ENCODE measurements around the gene ALOX5AP. TPM values are rescaled to one million over a fixed set of nuclear protein-coding genes. Genes with fewer than 3 reads are reported as not detected.

ALOX5AP gene
- total RNA-seq, 1 donor from 2014 or later, result 8.4 TPM

DNA sequence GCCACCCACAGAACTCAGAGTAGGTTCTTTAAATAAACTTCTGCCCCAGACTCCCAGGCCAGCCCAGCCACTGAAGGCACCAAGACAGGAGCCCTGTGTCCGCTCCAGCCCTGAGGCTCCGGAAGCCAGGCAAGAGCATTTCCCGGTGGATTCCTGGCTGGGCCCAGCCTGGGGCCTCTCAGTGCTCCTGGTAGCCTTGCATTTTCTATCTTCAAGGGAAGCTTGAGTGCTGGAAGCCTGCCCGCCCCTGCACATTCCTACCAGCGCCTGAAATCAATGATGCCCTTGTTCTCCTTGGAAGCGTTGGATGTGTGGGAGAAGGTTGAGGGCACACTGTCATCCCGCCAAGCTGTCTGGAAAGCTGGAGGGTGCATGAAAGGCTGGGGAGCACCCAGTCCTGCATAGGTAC lies 70.3 kb downstream of the ALOX5AP start:
- ATAC-seq (ENCODE audit: poor library complexity) (no peak), DNase-seq (peak; percentile 44)
- intact Hi-C loops (cut with DNase I), result loop anchor here (5.0 kb wide), 1 partner anchor 673 kb away; no protein-coding TSS in a partner anchor

DNA sequence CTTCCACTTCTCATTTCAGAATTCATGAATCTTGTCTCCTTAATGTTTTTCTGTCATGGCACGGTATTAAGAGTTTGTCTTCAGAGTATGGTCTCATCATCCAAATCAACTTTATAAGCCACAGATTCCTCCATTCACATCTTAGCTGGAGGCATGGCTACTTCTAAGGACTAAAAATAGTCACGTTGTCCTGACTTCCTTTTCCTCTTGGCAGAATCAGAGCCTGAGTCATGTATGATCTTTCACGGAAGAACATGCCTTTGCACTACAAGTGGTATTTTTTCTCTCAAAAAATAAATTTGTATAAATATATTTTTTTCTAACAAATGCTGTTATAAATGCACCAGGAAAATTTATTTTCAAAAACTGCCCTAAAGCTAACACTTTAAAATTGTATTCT lies 71.4 kb downstream of the ALOX5AP start:
- intact Hi-C loops (cut with DNase I), result loop anchor here (5.0 kb wide), 1 partner anchor 674 kb away; no protein-coding TSS in a partner anchor
- ATAC-seq (ENCODE audit: poor library complexity) (no peak), DNase-seq (no peak)

DNA sequence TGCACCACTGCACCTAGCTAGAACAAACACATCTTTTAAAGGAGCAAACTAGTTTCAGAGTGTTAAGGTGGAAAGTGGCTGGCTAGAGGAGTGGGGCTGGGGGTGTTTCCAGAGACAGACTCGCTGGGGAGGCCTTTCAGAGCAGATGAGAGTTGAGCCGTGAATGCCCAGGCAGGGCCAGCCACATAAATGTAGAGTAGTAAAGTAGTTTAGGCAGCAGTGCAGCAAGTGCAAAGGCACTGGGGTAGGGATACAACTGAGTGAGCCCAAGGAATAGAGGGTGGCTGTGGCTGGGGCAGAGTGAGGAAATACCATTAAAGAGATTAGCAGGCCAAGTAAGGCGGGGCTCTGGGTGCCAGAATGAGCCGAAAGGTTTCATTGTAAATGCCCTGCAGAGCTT lies 72.0 kb downstream of the ALOX5AP start:
- no peak for ATAC-seq (ENCODE audit: poor library complexity)
- intact Hi-C loops (cut with DNase I), result loop anchor here (5.0 kb wide), 1 partner anchor 675 kb away; no protein-coding TSS in a partner anchor

DNA sequence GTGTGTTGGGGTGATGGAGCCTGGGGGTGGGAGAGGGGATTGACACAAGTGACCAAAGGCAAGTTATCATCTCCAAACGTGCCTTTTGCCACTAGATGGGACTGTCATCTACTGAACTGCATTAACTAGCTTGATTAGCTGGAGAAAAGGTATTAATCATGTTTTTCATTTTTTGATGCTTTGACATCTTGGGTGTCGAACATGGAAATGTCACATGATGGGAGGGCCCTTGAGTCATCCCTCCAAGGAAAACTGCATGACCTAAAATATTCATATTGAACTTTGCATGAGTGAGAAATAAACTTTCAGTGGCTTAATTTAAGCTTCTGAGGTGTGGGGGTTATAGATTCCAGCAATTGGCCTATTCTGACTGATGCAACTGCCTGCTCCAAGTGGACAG lies 73.3 kb downstream of the ALOX5AP start:
- intact Hi-C loops (cut with DNase I), result loop anchor here (5.0 kb wide), 1 partner anchor 676 kb away; no protein-coding TSS in a partner anchor
- ATAC-seq (ENCODE audit: poor library complexity), result no peak

More for the DNA sequence above, 72.0 kb downstream of the ALOX5AP start:
- DNase-seq, result no peak

DNA sequence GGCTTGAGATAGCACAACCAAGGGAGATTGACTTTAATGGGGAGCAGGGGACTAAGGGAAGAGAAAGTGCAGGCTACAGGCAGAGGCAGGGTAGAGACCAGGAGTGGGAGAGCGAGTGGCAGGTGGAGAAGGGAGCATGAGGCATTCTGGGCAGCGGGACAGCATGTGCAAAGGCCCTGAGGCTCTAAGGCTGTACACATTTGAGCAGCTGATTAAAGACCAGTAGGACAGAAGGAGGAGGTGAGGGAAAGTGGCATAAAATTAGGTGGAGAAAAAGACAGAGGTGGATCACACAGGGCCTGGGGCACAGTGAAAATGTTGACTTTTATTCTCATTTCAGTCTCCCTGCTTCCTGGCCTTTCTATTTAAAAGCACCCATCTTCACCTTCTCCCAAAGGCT lies 74.4 kb downstream of the ALOX5AP start:
- ATAC-seq (ENCODE audit: poor library complexity) (no peak), DNase-seq (no peak)
- intact Hi-C loops (cut with DNase I), result loop anchor here (5.0 kb wide), 1 partner anchor 677 kb away; no protein-coding TSS in a partner anchor

More for the DNA sequence above, 73.3 kb downstream of the ALOX5AP start:
- no peak for DNase-seq

DNA sequence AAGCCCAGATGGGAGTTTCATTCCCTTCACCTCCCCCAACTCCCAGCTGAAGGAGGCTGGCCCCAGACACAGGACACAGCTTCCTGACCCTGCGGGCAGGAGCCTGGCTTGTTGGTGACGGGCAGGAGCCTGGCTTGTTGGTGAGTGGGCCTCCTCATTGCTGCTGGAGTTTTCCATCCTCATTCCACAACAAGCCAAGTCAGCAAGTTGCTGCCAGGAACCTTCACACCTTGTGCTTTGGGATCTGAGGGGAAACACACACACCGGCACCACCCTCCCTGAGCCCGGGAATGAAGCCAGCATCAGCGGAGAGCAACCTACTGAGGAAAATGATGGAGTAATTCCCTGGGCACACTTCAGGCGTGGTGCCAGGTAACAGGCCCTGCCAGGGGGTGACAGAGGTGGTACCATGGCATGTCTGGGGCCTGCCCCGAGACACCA lies 74.9 kb downstream of the ALOX5AP start:
- intact Hi-C loops (cut with DNase I), result no loop called here
- DNase-seq (no peak), ATAC-seq (ENCODE audit: poor library complexity) (no peak)

DNA sequence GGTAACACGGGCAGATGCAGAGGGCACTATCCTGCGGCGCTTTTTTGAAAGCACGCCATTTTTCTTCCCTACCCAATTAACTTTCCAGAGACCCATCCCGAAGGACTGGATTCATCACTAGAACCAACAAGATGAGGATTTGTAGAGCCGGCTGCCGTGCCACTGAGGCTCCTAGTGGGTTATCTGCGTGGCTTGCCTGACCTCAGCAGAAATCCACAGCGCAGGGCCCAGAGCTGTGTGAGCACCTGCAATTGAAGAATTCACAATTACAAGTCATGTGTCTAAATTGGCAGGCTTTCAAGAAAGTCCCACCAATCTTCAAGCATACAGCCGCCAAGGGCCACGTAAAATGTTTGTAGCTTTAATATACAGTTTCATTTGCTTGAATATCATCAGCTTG lies 75.5 kb downstream of the ALOX5AP start:
- ATAC-seq (ENCODE audit: poor library complexity) (no peak), DNase-seq (no peak)
- intact Hi-C loops (cut with DNase I), result no loop called here

Other genes with a start within 250 kb of the ALOX5AP start
- 8.8 TPM for gene USPL1, start 117.6 kb upstream of the ALOX5AP start, total RNA-seq
- 5.4 TPM for gene MEDAG, start 170.7 kb downstream of the ALOX5AP start, total RNA-seq
- gene TEX26, start 197.1 kb downstream of the ALOX5AP start, total RNA-seq, result not detected

Measured in Right ventricle myocardium superior (tissue), 1 donor.